ENCODE results near the gene ACVRL1.

ACVRL1 gene

GRCh38 chr12:51941011-51941581 is 33.8 kb downstream of the ACVRL1 start:
- peak; percentile 60 for DNase-seq (ENCODE audit: low read depth)
- Histone ChIP-seq H3K4me1 (ENCODE audit: control insufficient read depth, insufficient read depth, low read length) (peaks cover 8% of the 10 kb centered on the region), H3K9me3 (ENCODE audit: control insufficient read depth, low read length) (peaks cover 26% of the 10 kb centered on the region)

GRCh38 chr12:51941604-51942003 is 34.3 kb downstream of the ACVRL1 start:
- peaks cover 8% of the 10 kb centered on the region for H3K4me1 ChIP-seq (ENCODE audit: control insufficient read depth, insufficient read depth, low read length)
- DNase-seq (ENCODE audit: low read depth) = no peak
- peaks cover 26% of the 10 kb centered on the region for H3K9me3 ChIP-seq (ENCODE audit: control insufficient read depth, low read length)
- H3K27me3 ChIP-seq (replicated peaks; ENCODE audit: control insufficient read depth, insufficient read depth, low read length) = no peaks in the 10 kb centered on the region
- no peak overlapping the region for H3K9ac ChIP-seq (ENCODE audit: low read length)
- no peak overlapping the region for H3K4me3 ChIP-seq (ENCODE audit: low read length)
- no peaks in the 10 kb centered on the region for H3K36me3 ChIP-seq (ENCODE audit: control insufficient read depth, insufficient read depth, low read length, severe bottlenecking)

More at GRCh38 chr12:51941011-51941581, 33.8 kb downstream of the ACVRL1 start:
- Histone ChIP-seq H3K9ac (ENCODE audit: low read length) (no peak overlapping the region), H3K27me3 (replicated peaks; ENCODE audit: control insufficient read depth, insufficient read depth, low read length) (no peaks in the 10 kb centered on the region), H3K4me3 (ENCODE audit: low read length) (no peak overlapping the region), H3K36me3 (ENCODE audit: control insufficient read depth, insufficient read depth, low read length, severe bottlenecking) (no peaks in the 10 kb centered on the region)

GRCh38 chr12:51942056-51942455 is 34.8 kb downstream of the ACVRL1 start:
- Histone ChIP-seq H3K36me3 (ENCODE audit: control insufficient read depth, insufficient read depth, low read length, severe bottlenecking) (no peaks in the 10 kb centered on the region), H3K9ac (ENCODE audit: low read length) (no peak overlapping the region), H3K4me1 (ENCODE audit: control insufficient read depth, insufficient read depth, low read length) (peaks cover 8% of the 10 kb centered on the region), H3K4me3 (ENCODE audit: low read length) (no peak overlapping the region), H3K27me3 (replicated peaks; ENCODE audit: control insufficient read depth, insufficient read depth, low read length) (no peaks in the 10 kb centered on the region), H3K9me3 (ENCODE audit: control insufficient read depth, low read length) (peaks cover 26% of the 10 kb centered on the region)
- no peak for DNase-seq (ENCODE audit: low read depth)

- no peak for DNase-seq (ENCODE audit: low read depth)
- no peak overlapping the region for H3K9ac ChIP-seq (ENCODE audit: low read length)
- no peaks in the 10 kb centered on the region for H3K36me3 ChIP-seq (ENCODE audit: control insufficient read depth, insufficient read depth, low read length, severe bottlenecking)
- H3K4me3 ChIP-seq (ENCODE audit: low read length) = no peak overlapping the region
- no peaks in the 10 kb centered on the region for H3K27me3 ChIP-seq (replicated peaks; ENCODE audit: control insufficient read depth, insufficient read depth, low read length)
- peaks cover 8% of the 10 kb centered on the region for H3K4me1 ChIP-seq (ENCODE audit: control insufficient read depth, insufficient read depth, low read length)
- H3K9me3 ChIP-seq (ENCODE audit: control insufficient read depth, low read length) = peaks cover 26% of the 10 kb centered on the region
Observed at GRCh38 chr12:51942501-51943000, 35.2 kb downstream of the ACVRL1 start.

GRCh38 chr12:51943346-51943745 is 36.0 kb downstream of the ACVRL1 start:
- no peak for DNase-seq (ENCODE audit: low read depth)
- Histone ChIP-seq H3K27me3 (replicated peaks; ENCODE audit: control insufficient read depth, insufficient read depth, low read length) (no peaks in the 10 kb centered on the region), H3K4me3 (ENCODE audit: low read length) (no peak overlapping the region), H3K4me1 (ENCODE audit: control insufficient read depth, insufficient read depth, low read length) (peaks cover 8% of the 10 kb centered on the region), H3K9ac (ENCODE audit: low read length) (no peak overlapping the region), H3K9me3 (ENCODE audit: control insufficient read depth, low read length) (peaks cover 26% of the 10 kb centered on the region), H3K36me3 (ENCODE audit: control insufficient read depth, insufficient read depth, low read length, severe bottlenecking) (no peaks in the 10 kb centered on the region)

GRCh38 chr12:51944608-51945233 is 37.4 kb downstream of the ACVRL1 start:
- H3K4me3 ChIP-seq (ENCODE audit: low read length) = peak overlapping the region; percentile 31
- H3K9ac ChIP-seq (ENCODE audit: low read length) = no peak overlapping the region
- no peak for DNase-seq (ENCODE audit: low read depth)
- H3K27me3 ChIP-seq (replicated peaks; ENCODE audit: control insufficient read depth, insufficient read depth, low read length) = no peaks in the 10 kb centered on the region
- H3K36me3 ChIP-seq (ENCODE audit: control insufficient read depth, insufficient read depth, low read length, severe bottlenecking) = no peaks in the 10 kb centered on the region
- peaks cover 26% of the 10 kb centered on the region for H3K9me3 ChIP-seq (ENCODE audit: control insufficient read depth, low read length)
- peaks cover 8% of the 10 kb centered on the region for H3K4me1 ChIP-seq (ENCODE audit: control insufficient read depth, insufficient read depth, low read length)

- Histone ChIP-seq H3K27me3 (replicated peaks; ENCODE audit: control insufficient read depth, insufficient read depth, low read length) (no peaks in the 10 kb centered on the region), H3K9me3 (ENCODE audit: control insufficient read depth, low read length) (peaks cover 26% of the 10 kb centered on the region), H3K4me3 (ENCODE audit: low read length) (no peak overlapping the region), H3K9ac (ENCODE audit: low read length) (no peak overlapping the region), H3K4me1 (ENCODE audit: control insufficient read depth, insufficient read depth, low read length) (no peaks in the 10 kb centered on the region), H3K36me3 (ENCODE audit: control insufficient read depth, insufficient read depth, low read length, severe bottlenecking) (no peaks in the 10 kb centered on the region)
- DNase-seq (ENCODE audit: low read depth) = no peak
Observed at GRCh38 chr12:51947246-51947996, 40.1 kb downstream of the ACVRL1 start.

GRCh38 chr12:51948066-51948465 is 40.8 kb downstream of the ACVRL1 start:
- Histone ChIP-seq H3K36me3 (ENCODE audit: control insufficient read depth, insufficient read depth, low read length, severe bottlenecking) (no peaks in the 10 kb centered on the region), H3K4me3 (ENCODE audit: low read length) (no peak overlapping the region), H3K9ac (ENCODE audit: low read length) (no peak overlapping the region), H3K27me3 (replicated peaks; ENCODE audit: control insufficient read depth, insufficient read depth, low read length) (no peaks in the 10 kb centered on the region), H3K9me3 (ENCODE audit: control insufficient read depth, low read length) (peaks cover 25% of the 10 kb centered on the region), H3K4me1 (ENCODE audit: control insufficient read depth, insufficient read depth, low read length) (peaks cover 3% of the 10 kb centered on the region)
- no peak for DNase-seq (ENCODE audit: low read depth)

GRCh38 chr12:51949342-51950030 is 42.2 kb downstream of the ACVRL1 start:
- Histone ChIP-seq H3K9ac (ENCODE audit: low read length) (no peak overlapping the region), H3K4me1 (ENCODE audit: control insufficient read depth, insufficient read depth, low read length) (peaks cover 17% of the 10 kb centered on the region), H3K27me3 (replicated peaks; ENCODE audit: control insufficient read depth, insufficient read depth, low read length) (no peaks in the 10 kb centered on the region), H3K4me3 (ENCODE audit: low read length) (no peak overlapping the region), H3K9me3 (ENCODE audit: control insufficient read depth, low read length) (peaks cover 11% of the 10 kb centered on the region), H3K36me3 (ENCODE audit: control insufficient read depth, insufficient read depth, low read length, severe bottlenecking) (no peaks in the 10 kb centered on the region)
- peak; percentile 45 for DNase-seq (ENCODE audit: low read depth)

GRCh38 chr12:51950682-51951198 is 43.4 kb downstream of the ACVRL1 start:
- no peaks in the 10 kb centered on the region for H3K9me3 ChIP-seq (ENCODE audit: control insufficient read depth, low read length)
- DNase-seq (ENCODE audit: low read depth) = no peak
- peak overlapping the region; percentile 86 for H3K9ac ChIP-seq (ENCODE audit: low read length)
- H3K4me3 ChIP-seq (ENCODE audit: low read length) = peak overlapping the region; percentile 88
- no peaks in the 10 kb centered on the region for H3K27me3 ChIP-seq (replicated peaks; ENCODE audit: control insufficient read depth, insufficient read depth, low read length)
- H3K4me1 ChIP-seq (ENCODE audit: control insufficient read depth, insufficient read depth, low read length) = peaks cover 30% of the 10 kb centered on the region
- no peaks in the 10 kb centered on the region for H3K36me3 ChIP-seq (ENCODE audit: control insufficient read depth, insufficient read depth, low read length, severe bottlenecking)
